WTC11 (cell line): ENCODE results near the gene TRIM17. TPM values are rescaled to one million over a fixed set of nuclear protein-coding genes. Genes with fewer than 3 reads are reported as not detected.

Experiments used
- ATAC-seq: fragments of 200-7000 bp; cut with Tn5 transposase; 2 replicates; pipeline ENCODE4 v1.10.0; 2021; ENCODE audit warnings: mild to moderate bottlenecking, moderate library complexity
- CTCF ChIA-PET: fragments of 300-600 bp; sonication (Branson Sonifier 250); formaldehyde crosslinking; loops from one replicate; lab custom pipeline; 2021; ENCODE audit warnings: antibody characterized with exemption; lab: Charles Lee
- POLR2A ChIA-PET: fragments of 350-600 bp; sonication (Branson Sonifier 250); formaldehyde crosslinking; loops from one replicate; lab custom pipeline; 2021; ENCODE audit warnings: antibody characterized with exemption; lab: Charles Lee
- DNase-seq: peaks from one replicate; pipeline ENCODE4 v3.0.0; 2021; ENCODE audit warnings: low spot score
- H3K27ac Mint-ChIP-seq: 2 replicates; pipeline ENCODE4 v1.8.0; 2021; ENCODE audit warnings: mixed read lengths
- H3K27me3 Mint-ChIP-seq: 2 replicates; pipeline ENCODE4 v1.8.0; 2021; ENCODE audit warnings: low read depth, mild to moderate bottlenecking, moderate library complexity, mixed read lengths
- H3K36me3 Mint-ChIP-seq: 2 replicates; pipeline ENCODE4 v1.8.0; 2021; ENCODE audit warnings: mixed read lengths
- H3K4me1 Mint-ChIP-seq: 2 replicates; pipeline ENCODE4 v1.8.0; 2022; ENCODE audit warnings: mixed read lengths
- H3K4me3 Mint-ChIP-seq: 2 replicates; pipeline ENCODE4 v1.8.0; 2021; ENCODE audit warnings: mild to moderate bottlenecking, moderate library complexity, mixed read lengths
- H3K9me3 Mint-ChIP-seq: 2 replicates; pipeline ENCODE4 v1.8.0; 2021; ENCODE audit warnings: mixed read lengths
- ARID4B ChIP-seq: sonication (generic); formaldehyde crosslinking; IDR thresholded peaks from 2 replicates; pipeline ENCODE4 v1.8.0; 2023; ENCODE audit warnings: missing genetic modification reagents, mild to moderate bottlenecking, borderline replicate concordance
- ATF1 ChIP-seq: sonication (generic); formaldehyde crosslinking; IDR thresholded peaks from 2 replicates; pipeline ENCODE4 v1.8.1; 2023; ENCODE audit warnings: mild to moderate bottlenecking, moderate library complexity, missing genetic modification reagents
- ATF2 ChIP-seq: sonication (generic); formaldehyde crosslinking; IDR thresholded peaks from 2 replicates; pipeline ENCODE4 v1.8.1; 2022; ENCODE audit warnings: low read depth, missing genetic modification reagents, borderline replicate concordance
- CREB1 ChIP-seq: sonication (generic); formaldehyde crosslinking; IDR thresholded peaks from 2 replicates; pipeline ENCODE4 v1.8.0; 2023; ENCODE audit warnings: mild to moderate bottlenecking, missing genetic modification reagents
- ESRRA ChIP-seq: sonication (generic); formaldehyde crosslinking; IDR thresholded peaks from 2 replicates; pipeline ENCODE4 v1.8.1; 2022; ENCODE audit warnings: mild to moderate bottlenecking, missing genetic modification reagents, borderline replicate concordance
- ETV6 ChIP-seq: sonication (generic); formaldehyde crosslinking; IDR thresholded peaks from 2 replicates; pipeline ENCODE4 v1.8.1; 2022; ENCODE audit warnings: mild to moderate bottlenecking, missing genetic modification reagents
- FOXK1 ChIP-seq: sonication (generic); formaldehyde crosslinking; IDR thresholded peaks from 2 replicates; pipeline ENCODE4 v1.8.0; 2022; ENCODE audit warnings: mild to moderate bottlenecking, moderate library complexity, missing genetic modification reagents
- KAT7 ChIP-seq: sonication (generic); formaldehyde crosslinking; IDR thresholded peaks from 2 replicates; pipeline ENCODE4 v1.8.1; 2023; ENCODE audit warnings: missing genetic modification reagents, mild to moderate bottlenecking, borderline replicate concordance
- NR1H2 ChIP-seq: sonication (generic); formaldehyde crosslinking; IDR thresholded peaks from 2 replicates; pipeline ENCODE4 v1.9.0; 2021; ENCODE audit warnings: mild to moderate bottlenecking, moderate library complexity, missing genetic modification reagents
- NR3C1 ChIP-seq: sonication (generic); formaldehyde crosslinking; conservative IDR thresholded peaks from 2 replicates; pipeline ENCODE4 v1.8.1; 2023; ENCODE audit warnings: low read depth, mild to moderate bottlenecking, missing genetic modification reagents
- SOX15 ChIP-seq: fragments of 250-450 bp; sonication (Bioruptor Pico); IDR thresholded peaks from 2 replicates; pipeline ENCODE4 v1.9.0; 2021; ENCODE audit warnings: mild to moderate bottlenecking
- USF1 ChIP-seq: sonication (generic); formaldehyde crosslinking; IDR thresholded peaks from 2 replicates; pipeline ENCODE4 v1.8.0; 2022; ENCODE audit warnings: mild to moderate bottlenecking, missing genetic modification reagents
- ZBTB43 ChIP-seq: sonication (generic); formaldehyde crosslinking; IDR thresholded peaks from 2 replicates; pipeline ENCODE4 v1.8.1; 2023; ENCODE audit warnings: mild to moderate bottlenecking, missing genetic modification reagents
- ZNF396 ChIP-seq: fragments of 250-450 bp; sonication (Bioruptor Pico); IDR thresholded peaks from 2 replicates; pipeline ENCODE4 v1.8.0; 2021; ENCODE audit warnings: mild to moderate bottlenecking, moderate library complexity, borderline replicate concordance
- ZNF425 ChIP-seq: fragments of 250-450 bp; sonication (Bioruptor Pico); conservative IDR thresholded peaks from 2 replicates; pipeline ENCODE4 v1.9.0; 2021; ENCODE audit warnings: mild to moderate bottlenecking
- ZNF512 ChIP-seq: sonication (generic); formaldehyde crosslinking; IDR thresholded peaks from 2 replicates; pipeline ENCODE4 v1.8.1; 2022; ENCODE audit warnings: missing genetic modification reagents, borderline replicate concordance
- total RNA-seq: library from RNA; stranded (reverse); gene quantifications from 3 replicates; pipeline ENCODE4 v1.2.3, GENCODE V29; 2021

The TRIM17 gene
- total RNA-seq, 1 experiment from 2014 or later = 2.6 TPM

GRCh38 chr1:228364706-228365213 is 51.9 kb downstream of the TRIM17 start (continued):
- no peak for TF ChIP-seq USF1 (CRISPR knock-in tag)
- TF ChIP-seq ZNF425 (CRISPR knock-in tag) = no peak
- no peak for TF ChIP-seq NR3C1 (CRISPR knock-in tag)
- no peak for TF ChIP-seq FOXK1 (CRISPR knock-in tag)
- TF ChIP-seq ARID4B (CRISPR knock-in tag) = no peak
- no peak for TF ChIP-seq SOX15
- TF ChIP-seq ATF2 (CRISPR knock-in tag) = no peak

GRCh38 chr1:228364068-228364705 is 52.5 kb downstream of the TRIM17 start:
- Mint-ChIP-seq H3K27ac (no peak overlapping the region), H3K27me3 (no peaks in the 10 kb centered on the region; the same call in 1 of the 2 replicates), H3K4me3 (no peak overlapping the region), H3K9me3 (no peaks in the 10 kb centered on the region), H3K4me1 (peaks cover 3% of the 10 kb centered on the region; the same call in 1 of the 2 replicates), H3K36me3 (no peaks in the 10 kb centered on the region)
- POLR2A ChIA-PET = no interaction called here
- TF ChIP-seq CREB1 (CRISPR knock-in tag) (no peak), KAT7 (CRISPR knock-in tag) (no peak), ATF1 (CRISPR knock-in tag) (no peak)
- DNase-seq (peak; percentile 7), ATAC-seq (no peak)
- CTCF ChIA-PET = interaction anchor here (0.6 kb wide), 1 partner anchor 234 kb away, joined by 3 read pairs; no protein-coding TSS in a partner anchor

- peaks cover 2% of the 10 kb centered on the region; the same call in 1 of the 2 replicates for H3K4me1 Mint-ChIP-seq
- no peaks in the 10 kb centered on the region for H3K36me3 Mint-ChIP-seq
- no peaks in the 10 kb centered on the region; the same call in 1 of the 2 replicates for H3K27me3 Mint-ChIP-seq
- DNase-seq = peak; percentile 6
- no peaks in the 10 kb centered on the region for H3K9me3 Mint-ChIP-seq
- CTCF ChIA-PET = interaction anchor here (0.6 kb wide), 1 partner anchor 233 kb away, joined by 3 read pairs; no protein-coding TSS in a partner anchor
- no peak overlapping the region for H3K27ac Mint-ChIP-seq
- POLR2A ChIA-PET = no interaction called here
- no peak for ATAC-seq
- no peak overlapping the region for H3K4me3 Mint-ChIP-seq
- TF ChIP-seq ESRRA (CRISPR knock-in tag) (no peak), ZNF396 (no peak), NR1H2 (CRISPR knock-in tag) (no peak), ETV6 (CRISPR knock-in tag) (no peak), ZNF512 (CRISPR knock-in tag) (no peak), ZBTB43 (CRISPR knock-in tag) (no peak)
Measured at GRCh38 chr1:228363686-228364067, 53.0 kb downstream of the TRIM17 start.
